ENCODE data around the gene BEAN1.

DNA sequence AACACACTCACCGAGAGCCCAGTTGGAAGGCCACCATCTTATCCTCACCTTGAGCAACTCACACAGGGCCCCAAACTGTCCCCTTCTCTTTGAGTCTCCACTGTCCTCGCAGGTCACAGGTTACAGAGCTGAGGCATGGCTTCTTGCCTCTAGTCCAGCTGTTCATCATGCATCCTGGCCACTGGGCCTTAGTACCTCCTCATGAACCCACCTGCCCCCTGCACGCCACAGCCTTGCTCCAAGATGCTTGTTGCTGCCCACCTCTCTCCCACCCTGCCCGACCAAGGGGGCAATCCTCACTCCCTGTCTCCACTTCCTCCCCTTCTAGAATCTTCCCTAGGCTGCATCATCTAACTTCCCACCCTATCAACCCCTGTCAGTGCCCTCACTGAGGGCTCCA is 43.5 kb upstream of the BEAN1 start:
- TF ChIP-seq, protein P1, sequence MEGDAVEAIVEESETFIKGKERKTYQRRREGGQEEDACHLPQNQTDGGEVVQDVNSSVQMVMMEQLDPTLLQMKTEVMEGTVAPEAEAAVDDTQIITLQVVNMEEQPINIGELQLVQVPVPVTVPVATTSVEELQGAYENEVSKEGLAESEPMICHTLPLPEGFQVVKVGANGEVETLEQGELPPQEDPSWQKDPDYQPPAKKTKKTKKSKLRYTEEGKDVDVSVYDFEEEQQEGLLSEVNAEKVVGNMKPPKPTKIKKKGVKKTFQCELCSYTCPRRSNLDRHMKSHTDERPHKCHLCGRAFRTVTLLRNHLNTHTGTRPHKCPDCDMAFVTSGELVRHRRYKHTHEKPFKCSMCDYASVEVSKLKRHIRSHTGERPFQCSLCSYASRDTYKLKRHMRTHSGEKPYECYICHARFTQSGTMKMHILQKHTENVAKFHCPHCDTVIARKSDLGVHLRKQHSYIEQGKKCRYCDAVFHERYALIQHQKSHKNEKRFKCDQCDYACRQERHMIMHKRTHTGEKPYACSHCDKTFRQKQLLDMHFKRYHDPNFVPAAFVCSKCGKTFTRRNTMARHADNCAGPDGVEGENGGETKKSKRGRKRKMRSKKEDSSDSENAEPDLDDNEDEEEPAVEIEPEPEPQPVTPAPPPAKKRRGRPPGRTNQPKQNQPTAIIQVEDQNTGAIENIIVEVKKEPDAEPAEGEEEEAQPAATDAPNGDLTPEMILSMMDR (IDR thresholded peaks at IDR 0.05): no peak
- TF ChIP-seq POLR2A (IDR thresholded peaks at IDR 0.05) (no peak), POLR2AphosphoS5 (IDR thresholded peaks at IDR 0.05) (no peak), EP300 (IDR thresholded peaks at IDR 0.05) (no peak)

Data from suprapubic skin (tissue), 4 donors.